HG03575 (cell line): ENCODE measurements around the gene VPS26C.

Experiments
- ATAC-seq: cut with Tn5 transposase; IDR thresholded peaks from one replicate; pipeline ENCODE4 v1.9.1; 2021; ENCODE audit not compliant: unreplicated experiment, insufficient number of reproducible peaks, low FRiP score; ENCODE audit errors: extremely low read depth

VPS26C gene

GRCh38 chr21:37210130-37210529 lies 57.0 kb downstream of the VPS26C start:
- ATAC-seq: no peak

DNA sequence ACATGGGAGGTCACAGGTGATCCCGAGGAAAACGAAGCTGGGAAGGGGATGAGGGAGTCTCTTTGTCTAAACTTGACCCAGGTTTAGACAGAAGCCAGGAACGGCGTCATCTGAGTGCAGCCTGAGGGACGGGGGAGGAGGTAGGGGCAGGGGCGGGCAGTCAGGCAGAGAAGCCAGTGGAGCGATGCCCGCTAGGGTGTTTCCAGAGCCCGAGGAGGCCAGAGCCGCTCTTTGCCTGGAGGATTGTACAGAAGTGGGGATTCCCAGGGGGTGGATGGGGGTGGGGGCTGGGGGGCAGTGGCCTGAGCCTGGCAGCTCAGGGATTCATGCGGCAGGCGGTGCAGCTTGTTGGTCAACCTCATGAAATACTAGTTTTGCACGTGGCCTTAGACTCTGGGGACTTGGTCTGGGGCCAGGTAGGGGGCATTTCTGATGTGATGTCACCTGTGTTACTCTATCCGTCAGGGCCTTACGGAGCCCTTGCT lies 58.4 kb downstream of the VPS26C start:
- ATAC-seq: no peak

- no peak for ATAC-seq
Observed at GRCh38 chr21:37208056-37208721, 58.9 kb downstream of the VPS26C start.

- no peak for ATAC-seq
Observed at GRCh38 chr21:37207441-37208009, 59.6 kb downstream of the VPS26C start.

DNA sequence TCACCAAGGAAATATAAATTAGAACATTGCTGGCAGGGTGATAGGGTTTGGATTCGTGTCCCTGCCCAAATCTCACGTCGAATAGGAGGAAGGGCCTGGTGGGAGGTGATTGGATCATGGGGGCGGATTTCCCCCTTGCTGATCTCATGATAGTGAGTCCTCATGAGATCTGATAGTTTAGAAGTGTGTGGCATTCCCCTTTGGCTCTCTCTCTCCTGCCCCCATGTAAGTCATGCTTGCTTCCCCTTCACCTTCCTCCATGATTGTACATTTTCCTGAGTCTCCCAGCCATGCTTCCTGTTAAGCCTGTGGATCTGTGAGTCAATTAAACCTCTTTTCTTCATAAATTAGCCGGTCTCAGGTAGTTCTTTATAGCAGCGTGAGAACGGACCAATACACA lies 60.6 kb downstream of the VPS26C start:
- ATAC-seq: no peak

DNA sequence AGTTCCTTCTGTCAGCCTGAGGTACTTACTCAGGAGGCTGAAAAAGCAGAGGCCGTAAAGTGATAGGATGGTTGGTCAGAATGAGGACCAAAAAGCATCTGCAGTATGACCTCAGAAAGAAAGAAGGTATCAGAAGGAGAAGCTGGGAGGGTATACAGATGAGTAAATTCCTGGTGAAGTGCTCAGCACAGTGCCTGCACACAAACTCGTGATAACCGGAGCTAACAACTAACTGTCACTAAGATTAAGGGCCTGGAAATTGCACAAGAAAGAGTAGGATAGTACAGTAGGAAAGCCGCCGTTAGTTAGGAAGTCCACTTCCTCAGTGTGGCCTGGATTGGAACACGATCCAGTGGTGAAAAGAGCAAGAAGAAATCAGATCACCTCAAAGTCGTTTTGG lies 62.6 kb downstream of the VPS26C start:
- ATAC-seq: no peak

- no peak for ATAC-seq
Observed at GRCh38 chr21:37202221-37203110, 64.7 kb downstream of the VPS26C start.

- ATAC-seq: no peak
Observed at GRCh38 chr21:37200641-37201480, 66.3 kb downstream of the VPS26C start.

DNA sequence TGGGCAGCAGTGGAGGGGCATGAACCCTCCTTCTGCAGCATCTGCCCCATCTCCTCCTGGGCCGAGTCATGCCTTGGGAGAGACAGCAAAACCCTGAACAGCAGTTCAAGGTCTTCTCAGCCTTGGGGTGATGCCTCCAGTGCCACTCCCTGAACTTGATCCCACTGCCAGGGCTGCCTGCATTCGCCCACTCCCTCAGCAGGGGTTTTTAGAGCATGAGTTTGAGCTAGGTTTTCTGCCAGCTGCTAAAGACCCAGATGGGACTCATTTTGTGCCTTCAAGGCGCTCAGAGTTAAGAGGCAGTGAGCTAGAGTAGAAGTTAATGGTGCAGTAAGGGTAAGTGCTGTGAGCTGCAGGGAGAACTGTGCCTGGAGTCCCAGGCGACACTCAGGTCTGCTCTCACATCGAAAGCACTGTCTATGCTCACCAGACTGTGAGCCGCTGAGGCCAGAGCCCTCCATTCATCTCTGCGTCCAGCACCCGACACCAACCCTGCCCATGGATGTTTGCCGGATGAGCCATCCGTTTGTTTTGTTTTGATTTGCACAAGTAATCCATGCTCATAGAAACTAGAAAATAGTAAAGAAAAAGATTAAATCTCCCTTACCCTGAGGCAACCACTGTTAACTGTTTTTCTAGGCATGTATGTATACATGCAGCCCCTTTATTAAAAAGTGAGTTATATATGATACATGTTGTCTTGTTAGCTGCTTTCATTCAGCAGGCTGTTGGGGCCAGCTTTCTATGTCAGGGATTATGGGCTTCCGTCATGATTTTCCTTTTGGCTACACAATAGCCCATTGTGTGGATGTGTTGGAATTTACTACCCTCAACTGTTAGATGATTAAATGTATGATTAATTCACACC lies 67.8 kb downstream of the VPS26C start:
- no peak for ATAC-seq

GRCh38 chr21:37197746-37198145 lies 69.4 kb downstream of the VPS26C start:
- no peak for ATAC-seq

DNA sequence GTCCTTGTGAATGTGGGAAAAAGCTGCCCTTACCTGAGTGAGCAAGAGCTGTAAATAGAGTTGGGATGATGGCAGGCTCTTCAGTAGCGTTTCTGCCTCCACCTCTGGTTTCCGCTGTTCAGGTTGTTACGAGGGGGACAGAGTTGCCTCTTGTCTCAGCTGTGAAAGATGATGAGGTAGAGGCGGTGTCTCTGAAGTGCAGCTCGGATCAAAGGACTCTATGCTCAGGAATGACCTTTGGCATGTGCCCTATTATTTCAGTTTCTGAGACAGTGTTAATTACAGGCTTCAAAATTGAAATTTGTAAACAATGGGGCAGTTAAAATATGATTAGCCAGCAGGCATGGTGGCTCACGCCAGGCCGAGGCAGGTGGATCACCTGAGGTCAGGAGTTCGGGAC lies 70.3 kb downstream of the VPS26C start:
- no peak for ATAC-seq

- no peak for ATAC-seq
Observed at GRCh38 chr21:37195610-37196009, 71.5 kb downstream of the VPS26C start.

DNA sequence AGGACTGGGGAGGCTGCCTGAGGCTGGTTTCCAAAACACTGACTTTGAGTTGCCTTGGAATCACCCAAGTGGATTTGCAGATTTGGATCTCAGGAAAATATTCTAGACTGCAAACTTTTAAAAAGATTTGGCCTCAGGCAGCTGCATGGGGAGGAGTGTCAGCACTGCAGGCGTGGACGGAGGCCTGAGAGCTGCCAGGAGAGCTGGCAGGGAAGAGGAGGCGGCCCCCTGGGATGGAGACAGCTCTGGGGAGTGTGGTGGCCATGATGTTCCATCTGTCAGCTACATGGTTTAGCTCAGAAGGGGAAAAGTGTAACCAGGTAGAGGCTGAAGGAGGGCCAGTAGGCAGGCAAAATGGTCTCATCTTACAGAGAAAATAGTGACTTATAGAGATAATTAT lies 72.1 kb downstream of the VPS26C start:
- ATAC-seq: no peak

DNA sequence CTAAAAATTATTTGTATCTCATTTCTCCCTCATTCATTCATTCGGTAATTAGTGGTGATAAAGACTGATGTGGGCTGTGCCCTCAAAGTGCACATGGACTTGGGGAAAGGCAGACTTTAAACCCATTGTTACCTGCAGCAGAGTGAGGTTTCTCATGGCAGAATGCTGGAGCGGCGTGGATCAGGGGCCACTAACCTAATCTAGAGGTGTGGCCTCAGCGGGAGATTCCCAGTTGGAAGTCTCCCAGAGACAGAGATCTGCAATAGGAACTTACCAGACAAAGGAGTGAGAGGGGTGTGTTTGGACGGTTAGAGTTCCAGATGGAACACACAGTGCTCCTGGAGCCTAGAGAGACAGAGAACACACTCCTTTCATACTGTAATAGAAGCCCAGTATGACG lies 73.5 kb downstream of the VPS26C start:
- no peak for ATAC-seq

DNA sequence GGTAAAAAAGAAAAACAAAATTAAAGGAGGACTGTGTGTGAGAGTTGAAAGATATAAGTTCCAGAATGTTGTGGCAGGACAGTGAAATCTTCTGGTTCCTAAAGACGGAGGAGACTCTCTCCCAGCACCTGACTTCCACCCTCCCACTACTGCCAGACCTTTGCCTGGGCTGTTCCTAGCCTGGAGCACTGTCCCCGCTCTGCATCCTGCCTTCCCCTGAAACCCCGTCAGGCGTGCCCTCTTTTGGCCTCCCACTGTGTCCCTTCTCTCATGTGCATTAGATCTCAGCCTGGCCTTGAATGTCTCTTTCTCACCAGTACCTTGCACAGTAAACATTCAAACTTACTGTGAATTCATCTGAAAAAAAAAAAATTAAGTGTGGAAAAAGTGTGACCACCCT lies 74.1 kb downstream of the VPS26C start:
- no peak for ATAC-seq

- ATAC-seq: no peak
Observed at GRCh38 chr21:37192019-37192418, 75.1 kb downstream of the VPS26C start.

GRCh38 chr21:37188825-37189224 lies 78.3 kb downstream of the VPS26C start:
- ATAC-seq: no peak

DNA sequence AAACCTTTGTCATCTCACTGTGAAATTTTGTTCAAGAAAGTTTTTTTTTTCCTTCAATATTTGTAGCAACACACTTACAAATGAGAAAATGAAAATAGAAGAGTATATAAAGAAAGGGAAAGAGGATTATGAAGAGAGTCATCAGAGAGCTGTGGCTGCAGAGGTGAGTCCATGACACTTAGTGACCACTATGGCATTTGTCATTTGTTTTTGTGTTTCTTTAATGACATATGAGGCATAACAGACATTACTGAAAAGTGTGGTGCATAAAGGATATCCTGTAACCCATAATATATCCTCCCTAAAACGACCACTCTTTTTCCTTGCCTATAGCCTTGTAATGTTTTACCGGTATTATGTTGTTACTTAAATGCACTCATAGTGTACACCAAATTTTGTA lies 80.2 kb downstream of the VPS26C start:
- ATAC-seq: no peak
